Spleen (tissue), 11 donors: ENCODE results near the gene NUDT16L1. TPM values are rescaled to one million over a fixed set of nuclear protein-coding genes. Genes with fewer than 3 reads are reported as not detected.

Experiments used
- DNase-seq: peaks from one replicate; pipeline ENCODE4 v3.0.0-alpha.2; 2020
- H3K27ac ChIP-seq, 8 donors: fragments of 200-600 bp; sonication (generic) in 7 of 8; 1 replicate in 4 of 8; 2 replicates in 4 of 8; pipeline versions ENCODE4 v1.5.0 to v1.8.0; 2016 to 2021; ENCODE audit warnings: inconsistent platforms in 4 of 8, mild to moderate bottlenecking in 4 of 8, moderate library complexity in 1 of 8
- H3K27me3 ChIP-seq, 7 donors: fragments of 200-600 bp; sonication (generic) in 6 of 7; replicated peaks in 1 of 7; 1 replicate in 4 of 7; 2 replicates in 3 of 7; pipeline versions ENCODE4 v1.5.0 to v1.8.0; 2016 to 2021; ENCODE audit warnings: inconsistent platforms in 3 of 7, mild to moderate bottlenecking in 1 of 7
- H3K36me3 ChIP-seq, 6 donors: fragments of 200-600 bp; sonication (generic) in 5 of 6; 1 replicate in 4 of 6; 2 replicates in 2 of 6; pipeline versions ENCODE4 v1.5.0 to v1.8.0; 2016 to 2021; ENCODE audit warnings: inconsistent platforms in 2 of 6
- H3K4me1 ChIP-seq, 6 donors: fragments of 200-600 bp; sonication (generic) in 5 of 6; 1 replicate in 3 of 6; 2 replicates in 3 of 6; pipeline versions ENCODE4 v1.5.0 to v1.8.0; 2016 to 2021; ENCODE audit warnings: inconsistent platforms in 3 of 6
- H3K4me3 ChIP-seq, 8 donors: fragments of 200-600 bp; sonication (generic) in 7 of 8; 1 replicate in 4 of 8; 2 replicates in 4 of 8; pipeline versions ENCODE4 v1.5.0 to v1.8.0; 2016 to 2021; ENCODE audit warnings: inconsistent platforms in 4 of 8, mild to moderate bottlenecking in 4 of 8, moderate library complexity in 2 of 8
- H3K9me3 ChIP-seq, 8 donors: fragments of 200-600 bp; sonication (generic) in 7 of 8; 1 replicate in 4 of 8; 2 replicates in 4 of 8; pipeline versions ENCODE4 v1.5.0 to v1.8.0; 2016 to 2021; ENCODE audit warnings: inconsistent platforms in 4 of 8
- CTCF ChIP-seq, 11 experiments: fragments of 200-600 bp in 7 of 11; fragments of 450-650 bp in 4 of 11; sonication (generic) in 4 of 11; IDR thresholded peaks in 8 of 11; conservative IDR thresholded peaks in 3 of 11; 1 replicate in 7 of 11; 2 replicates in 4 of 11; pipeline versions ENCODE4 v1.4.0 to v1.8.0; 2016 to 2021; ENCODE audit warnings: antibody characterized with exemption in 11 of 11, inconsistent platforms in 4 of 11, mild to moderate bottlenecking in 1 of 11
- POLR2A ChIP-seq, 3 donors: fragments of 450-650 bp; IDR thresholded peaks; one replicate each; pipeline ENCODE4 v1.5.1; 2017; ENCODE audit warnings: antibody characterized with exemption in 3 of 3, mild to moderate bottlenecking in 1 of 3
- POLR2AphosphoS5 ChIP-seq, 3 donors: sonication (generic); formaldehyde crosslinking; IDR thresholded peaks; one replicate each; pipeline ENCODE4 v1.5.1; 2017; ENCODE audit warnings: antibody characterized with exemption in 3 of 3
- WGBS, 5 donors: extraction: QIAGEN DNeasy Blood & Tissue Kit in 3 of 5; methylation state at CpG; one replicate each; pipeline versions ENCODE4 v1.1.5 to v1.1.7; 2013 to 2018; 5-methylcytosine and 5-hydroxymethylcytosine counted together
- intact Hi-C: fragments of 100-400 bp; cut with DNase I; formaldehyde crosslinking; loops from one replicate; pipeline ENCODE4 v1.15.0; 2023; ENCODE audit warnings: low total_unique reads
- polyA plus RNA-seq, 3 donors: library from polyadenylated mRNA; stranded (reverse); fragments of 200-250 nt; gene quantifications; one replicate each; pipeline ENCODE4 v1.2.1, GENCODE V29; 2013
- total RNA-seq, 7 donors: library from RNA; depleted of rRNA in 3 of 7; stranded (reverse); fragments of >200 nt in 3 of 7; fragmentation: NEBNext Ultra II Directional in 4 of 7; extraction: Animal tissue kit (Norgen Biotek cat#: 25700) in 4 of 7; gene quantifications; one replicate each; pipeline versions ENCODE4 v1.1.0 to v1.2.1, GENCODE V29; 2016 to 2021
- donor health status: healthy with polysubstance abuse.
- donor health status: DM: no; HTN: no; CAD: no; lungs with moderate emphysema.
- donor health status: DM: no; HTN: no; CAD: no.
- donor health status: Bipolar disorder and iron deficiency.
- donor health status: healthy.
- donor health status: DM: no; HTN: no; CAD: no.
- donor health status: DM: yes; HTN: yes; CAD: no.

Gene NUDT16L1
- total and polyA plus RNA-seq, 10 donors: 26.2 to 47.2 (median 29.4) TPM

- no peak for DNase-seq
- WGBS, 5 donors: 75 to 93% (median 82%) methylated on average over 16 to 17 of the region's 17 CpGs
- intact Hi-C loops: loop anchor here (5.0 kb wide), 1 partner anchor 66 kb away; no protein-coding TSS in a partner anchor
- no peaks in the 10 kb centered on the region for H3K27me3 ChIP-seq
- H3K4me1 ChIP-seq: peaks cover 3 to 73% (median 50%) of the 10 kb centered on the region in 6 donors
- TF ChIP-seq POLR2A (IDR thresholded peaks at IDR 0.05) (no peak), CTCF (IDR thresholded peaks at IDR 0.05 in 8 of 11, conservative IDR thresholded peaks at IDR 0.05 in 3 of 11) (peak in 1 of 11 experiments; percentile 11), POLR2AphosphoS5 (IDR thresholded peaks at IDR 0.05) (peak in 1 of 3 donors; percentile 3)
- no peaks in the 10 kb centered on the region for H3K9me3 ChIP-seq
- no peak overlapping the region for H3K4me3 ChIP-seq
- H3K36me3 ChIP-seq: peaks cover 0 to 100% (median 68%) of the 10 kb centered on the region in 6 donors
- H3K27ac ChIP-seq: peak overlapping the region in 5 of 8 donors; percentile 13 to 91 (median 87)
Measured at GRCh38 chr16:4683255-4684057, 9.9 kb upstream of the NUDT16L1 start.

GRCh38 chr16:4684058-4684715 is 9.2 kb upstream of the NUDT16L1 start:
- Histone ChIP-seq H3K27ac (peak overlapping the region in 4 of 8 donors; percentile 11 to 89 (median 56)), H3K4me1 (peaks cover 0 to 73% (median 52%) of the 10 kb centered on the region in 6 donors), H3K36me3 (peaks cover 0 to 100% (median 75%) of the 10 kb centered on the region in 6 donors), H3K27me3 (no peaks in the 10 kb centered on the region), H3K9me3 (no peaks in the 10 kb centered on the region), H3K4me3 (no peak overlapping the region)
- DNase-seq: peak; percentile 76
- WGBS, 5 donors: 88 to 94% (median 92%) methylated on average over 20 to 23 of the region's 23 CpGs
- intact Hi-C loops: loop anchor here (5.0 kb wide), 1 partner anchor 67 kb away; no protein-coding TSS in a partner anchor
- TF ChIP-seq POLR2A (IDR thresholded peaks at IDR 0.05) (no peak), POLR2AphosphoS5 (IDR thresholded peaks at IDR 0.05) (peak in 2 of 3 donors; percentile 41 to 54), CTCF (IDR thresholded peaks at IDR 0.05 in 8 of 11, conservative IDR thresholded peaks at IDR 0.05 in 3 of 11) (no peak)

- intact Hi-C loops: loop anchor here (5.0 kb wide), 1 partner anchor 67 kb away; no protein-coding TSS in a partner anchor
- no peak overlapping the region for H3K4me3 ChIP-seq
- 77 to 93% (median 89%) methylated on average over 10 to 13 of the region's 13 CpGs for WGBS, 5 donors
Measured at GRCh38 chr16:4684763-4685162, 8.6 kb upstream of the NUDT16L1 start.

More at GRCh38 chr16:4684763-4685162, 8.6 kb upstream of the NUDT16L1 start:
- Histone ChIP-seq H3K4me1 (peaks cover 0 to 72% (median 49%) of the 10 kb centered on the region in 6 donors), H3K36me3 (peaks cover 0 to 100% (median 79%) of the 10 kb centered on the region in 6 donors), H3K27me3 (no peaks in the 10 kb centered on the region), H3K9me3 (no peaks in the 10 kb centered on the region), H3K27ac (peak overlapping the region in 2 of 8 donors; percentile 11 to 89)
- peak; percentile 70 for DNase-seq
- TF ChIP-seq POLR2A (IDR thresholded peaks at IDR 0.05): no peak
- TF ChIP-seq CTCF (IDR thresholded peaks at IDR 0.05 in 8 of 11, conservative IDR thresholded peaks at IDR 0.05 in 3 of 11): no peak
- no peak for TF ChIP-seq POLR2AphosphoS5 (IDR thresholded peaks at IDR 0.05)
